ENCODE data around the gene GRK2.

The GRK2 gene

DNA sequence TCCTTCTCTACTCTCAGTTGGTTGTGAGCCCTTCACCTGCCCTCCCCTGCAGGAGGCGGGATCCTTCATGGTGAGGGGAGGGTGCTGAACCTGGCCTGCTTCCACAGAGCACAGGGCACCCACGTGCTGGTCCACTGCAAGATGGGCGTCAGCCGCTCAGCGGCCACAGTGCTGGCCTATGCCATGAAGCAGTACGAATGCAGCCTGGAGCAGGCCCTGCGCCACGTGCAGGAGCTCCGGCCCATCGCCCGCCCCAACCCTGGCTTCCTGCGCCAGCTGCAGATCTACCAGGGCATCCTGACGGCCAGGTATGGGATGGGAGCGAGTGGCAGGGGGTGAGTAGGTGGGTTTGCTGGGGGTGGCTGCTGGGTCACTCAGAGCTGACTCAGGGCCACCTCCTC lies 43.4 kb downstream of the GRK2 start:
- Histone ChIP-seq H3K27ac (no peak overlapping the region), H3K36me3 (replicated peaks) (peaks cover 11% of the 10 kb centered on the region), H3K4me3 (ENCODE audit: low read depth, low read length) (no peak overlapping the region), H3K27me3 (replicated peaks) (no peaks in the 10 kb centered on the region)
- in situ Hi-C loops (cut with HindIII; ENCODE audit: low pct_ligation_motif_present, low sequenced_read_pairs): no loop called here
- DNase-seq: no peak
- no peak for TF ChIP-seq CTCF (IDR thresholded peaks at IDR 0.05; ENCODE audit: low read depth, low read length, missing control alignments)

GRCh38 chr11:67310246-67311050 lies 44.2 kb downstream of the GRK2 start:
- Histone ChIP-seq H3K36me3 (replicated peaks) (peaks cover 11% of the 10 kb centered on the region), H3K27me3 (replicated peaks) (no peaks in the 10 kb centered on the region), H3K4me3 (ENCODE audit: low read depth, low read length) (no peak overlapping the region), H3K27ac (no peak overlapping the region)
- in situ Hi-C loops (cut with HindIII; ENCODE audit: low pct_ligation_motif_present, low sequenced_read_pairs): no loop called here
- no peak for TF ChIP-seq CTCF (IDR thresholded peaks at IDR 0.05; ENCODE audit: low read depth, low read length, missing control alignments)
- no peak for DNase-seq

DNA sequence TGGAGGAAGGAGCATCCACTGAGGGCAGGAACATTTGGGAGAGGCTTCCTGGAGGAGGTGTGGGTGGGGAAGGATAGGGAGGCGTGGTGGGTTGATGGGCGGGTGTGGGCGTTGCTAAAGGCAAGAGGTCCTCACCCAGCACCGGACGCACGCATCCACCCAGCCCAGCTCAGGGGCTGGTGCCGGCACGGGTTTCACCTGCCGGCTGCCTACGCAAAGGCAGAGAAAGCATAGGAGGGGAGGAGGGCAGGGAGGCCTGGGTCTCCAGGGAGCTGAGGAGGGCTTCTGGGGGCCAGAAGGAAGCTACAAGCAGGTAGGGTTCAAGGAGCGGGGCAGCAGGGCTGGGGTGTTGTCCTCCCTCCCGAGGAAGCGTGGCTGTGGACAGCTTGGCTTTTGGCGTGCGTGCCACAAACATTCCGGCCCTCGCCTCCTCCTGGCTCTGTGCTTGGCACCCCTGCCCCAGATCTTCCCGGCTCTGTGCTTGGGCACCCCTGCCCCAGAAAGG lies 44.8 kb downstream of the GRK2 start:
- H3K27me3 ChIP-seq (replicated peaks): no peaks in the 10 kb centered on the region
- peaks cover 11% of the 10 kb centered on the region for H3K36me3 ChIP-seq (replicated peaks)
- no peak for TF ChIP-seq CTCF (IDR thresholded peaks at IDR 0.05; ENCODE audit: low read depth, low read length, missing control alignments)
- no peak overlapping the region for H3K4me3 ChIP-seq (ENCODE audit: low read depth, low read length)
- H3K27ac ChIP-seq: no peak overlapping the region
- in situ Hi-C loops (cut with HindIII; ENCODE audit: low pct_ligation_motif_present, low sequenced_read_pairs): no loop called here
- DNase-seq: no peak

DNA sequence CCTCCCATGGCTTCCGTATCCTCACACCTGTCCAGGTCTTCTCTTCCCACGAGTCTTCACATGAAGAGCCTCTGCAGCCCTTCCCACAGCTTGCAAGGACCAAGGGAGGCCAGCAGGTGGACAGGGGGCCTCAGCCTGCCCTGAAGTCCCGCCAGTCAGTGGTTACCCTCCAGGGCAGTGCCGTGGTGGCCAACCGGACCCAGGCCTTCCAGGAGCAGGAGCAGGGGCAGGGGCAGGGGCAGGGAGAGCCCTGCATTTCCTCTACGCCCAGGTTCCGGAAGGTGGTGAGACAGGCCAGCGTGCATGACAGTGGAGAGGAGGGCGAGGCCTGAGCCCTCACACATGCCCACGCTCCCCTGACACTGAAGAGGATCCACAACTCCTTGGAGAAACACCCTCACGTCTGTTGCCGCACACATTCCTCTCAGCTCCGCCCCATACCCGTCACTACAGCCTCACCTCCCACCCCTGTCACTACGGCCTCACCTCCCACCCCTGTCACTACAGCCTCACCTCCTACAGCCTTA lies 45.3 kb downstream of the GRK2 start:
- Histone ChIP-seq H3K4me3 (ENCODE audit: low read depth, low read length) (no peak overlapping the region), H3K36me3 (replicated peaks) (peaks cover 11% of the 10 kb centered on the region), H3K27me3 (replicated peaks) (no peaks in the 10 kb centered on the region), H3K27ac (no peak overlapping the region)
- TF ChIP-seq CTCF (IDR thresholded peaks at IDR 0.05; ENCODE audit: low read depth, low read length, missing control alignments): peak; percentile 14
- in situ Hi-C loops (cut with HindIII; ENCODE audit: low pct_ligation_motif_present, low sequenced_read_pairs): no loop called here
- DNase-seq: no peak

- in situ Hi-C loops (cut with HindIII; ENCODE audit: low pct_ligation_motif_present, low sequenced_read_pairs): no loop called here
- no peak for DNase-seq
- Histone ChIP-seq H3K27ac (no peak overlapping the region), H3K4me3 (ENCODE audit: low read depth, low read length) (no peak overlapping the region), H3K27me3 (replicated peaks) (no peaks in the 10 kb centered on the region), H3K36me3 (replicated peaks) (peaks cover 11% of the 10 kb centered on the region)
- no peak for TF ChIP-seq CTCF (IDR thresholded peaks at IDR 0.05; ENCODE audit: low read depth, low read length, missing control alignments)
Observed at GRCh38 chr11:67312187-67313021, 46.1 kb downstream of the GRK2 start.
